ENCODE results near the gene DLL1. TPM values are rescaled to one million over a fixed set of nuclear protein-coding genes. Genes with fewer than 3 reads are reported as not detected.

Gene DLL1
- total RNA-seq, 1 donor from 2014 or later, result 11.7 TPM

GRCh38 chr6:170273681-170274080 is 17.2 kb downstream of the DLL1 start:
- H3K36me3 Mint-ChIP-seq, result no peaks in the 10 kb centered on the region
- no peak overlapping the region for H3K4me3 Mint-ChIP-seq
- peaks cover 14% of the 10 kb centered on the region for H3K4me1 Mint-ChIP-seq (ENCODE audit: unreplicated experiment)
- peaks cover 9% of the 10 kb centered on the region for H3K27me3 Mint-ChIP-seq
- no peak overlapping the region for H3K27ac Mint-ChIP-seq
- no peaks in the 10 kb centered on the region for H3K9me3 Mint-ChIP-seq
- TF ChIP-seq CTCF (conservative IDR thresholded peaks at IDR 0.05), result no peak
- no peak for DNase-seq (ENCODE audit: extremely low spot score, unreplicated experiment)

GRCh38 chr6:170273191-170273590 is 17.7 kb downstream of the DLL1 start:
- Mint-ChIP-seq H3K27me3 (peaks cover 9% of the 10 kb centered on the region), H3K4me3 (no peak overlapping the region), H3K27ac (no peak overlapping the region), H3K4me1 (ENCODE audit: unreplicated experiment) (peaks cover 14% of the 10 kb centered on the region), H3K9me3 (no peaks in the 10 kb centered on the region), H3K36me3 (no peaks in the 10 kb centered on the region)
- no peak for TF ChIP-seq CTCF (conservative IDR thresholded peaks at IDR 0.05)
- DNase-seq (ENCODE audit: extremely low spot score, unreplicated experiment), result no peak

GRCh38 chr6:170272341-170273065 is 18.4 kb downstream of the DLL1 start:
- no peak overlapping the region for H3K4me3 Mint-ChIP-seq
- no peak overlapping the region for H3K27ac Mint-ChIP-seq
- TF ChIP-seq CTCF (conservative IDR thresholded peaks at IDR 0.05), result no peak
- H3K27me3 Mint-ChIP-seq, result peaks cover 9% of the 10 kb centered on the region
- H3K36me3 Mint-ChIP-seq, result no peaks in the 10 kb centered on the region
- H3K9me3 Mint-ChIP-seq, result no peaks in the 10 kb centered on the region
- peaks cover 20% of the 10 kb centered on the region for H3K4me1 Mint-ChIP-seq (ENCODE audit: unreplicated experiment)
- no peak for DNase-seq (ENCODE audit: extremely low spot score, unreplicated experiment)

GRCh38 chr6:170271771-170272314 is 19.0 kb downstream of the DLL1 start:
- Mint-ChIP-seq H3K4me1 (ENCODE audit: unreplicated experiment) (peaks cover 20% of the 10 kb centered on the region), H3K27me3 (peaks cover 9% of the 10 kb centered on the region), H3K4me3 (no peak overlapping the region), H3K9me3 (no peaks in the 10 kb centered on the region), H3K36me3 (no peaks in the 10 kb centered on the region), H3K27ac (no peak overlapping the region)
- DNase-seq (ENCODE audit: extremely low spot score, unreplicated experiment), result no peak
- no peak for TF ChIP-seq CTCF (conservative IDR thresholded peaks at IDR 0.05)

- H3K27me3 Mint-ChIP-seq, result peaks cover 9% of the 10 kb centered on the region
- no peaks in the 10 kb centered on the region for H3K36me3 Mint-ChIP-seq
- H3K4me1 Mint-ChIP-seq (ENCODE audit: unreplicated experiment), result peaks cover 25% of the 10 kb centered on the region
- no peak overlapping the region for H3K27ac Mint-ChIP-seq
- DNase-seq (ENCODE audit: extremely low spot score, unreplicated experiment), result no peak
- H3K4me3 Mint-ChIP-seq, result no peak overlapping the region
- H3K9me3 Mint-ChIP-seq, result no peaks in the 10 kb centered on the region
- no peak for TF ChIP-seq CTCF (conservative IDR thresholded peaks at IDR 0.05)
Observed at GRCh38 chr6:170270984-170271593, 19.8 kb downstream of the DLL1 start.
